Activated CD4-positive, CD25-positive, alpha-beta regulatory T cell treated with anti-CD3 and anti-CD28 coated beads, Interleukin-2, amount 50 U/mL, for 72 hours (primary cell): ENCODE measurements around the gene SCN10A.

ENCODE experiments used
- DNase-seq: peaks from one replicate; pipeline ENCODE4 v3.0.0; 2021

Gene SCN10A

DNA sequence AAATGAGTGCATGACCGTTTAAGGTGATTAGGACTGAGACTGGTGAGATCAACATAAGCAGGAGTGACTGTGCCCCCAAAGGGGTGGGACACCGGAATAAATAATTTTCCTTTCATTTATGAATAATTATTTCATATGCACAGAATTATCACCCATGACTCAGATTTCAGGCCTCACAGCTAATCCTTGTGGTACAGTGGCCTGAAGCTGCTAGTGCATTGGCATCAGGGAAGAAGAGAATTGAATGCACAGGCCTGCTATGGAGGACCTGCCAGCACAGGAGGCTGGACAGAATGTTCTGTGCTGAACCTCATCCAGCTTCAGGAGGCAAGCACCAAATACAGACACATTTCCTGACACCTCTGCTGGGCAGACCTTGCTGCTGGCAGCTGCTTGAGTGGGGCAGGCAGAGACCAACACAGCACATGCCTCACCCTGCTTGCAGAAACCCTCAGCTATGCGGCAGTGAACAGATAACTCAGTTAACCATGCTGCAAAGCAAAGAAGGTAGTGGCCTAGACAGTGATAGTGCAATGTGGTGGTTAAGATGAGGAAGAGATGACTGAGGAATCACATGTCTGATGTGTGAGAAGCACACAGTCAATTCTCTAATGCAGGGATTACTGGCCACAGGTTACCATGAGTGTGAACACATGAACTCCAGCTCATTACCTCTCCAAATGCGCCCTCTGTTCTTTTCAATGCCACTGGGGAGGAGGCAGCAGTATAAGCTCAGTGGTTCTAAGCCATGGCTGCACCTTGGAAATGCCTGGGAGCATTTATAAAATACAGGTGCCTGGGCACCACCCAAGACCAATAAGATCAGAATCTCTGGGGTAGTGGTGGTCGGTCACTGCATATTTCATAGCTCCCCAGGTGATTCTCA, 98.4 kb downstream of the SCN10A start:
- DNase-seq = no peak

DNA sequence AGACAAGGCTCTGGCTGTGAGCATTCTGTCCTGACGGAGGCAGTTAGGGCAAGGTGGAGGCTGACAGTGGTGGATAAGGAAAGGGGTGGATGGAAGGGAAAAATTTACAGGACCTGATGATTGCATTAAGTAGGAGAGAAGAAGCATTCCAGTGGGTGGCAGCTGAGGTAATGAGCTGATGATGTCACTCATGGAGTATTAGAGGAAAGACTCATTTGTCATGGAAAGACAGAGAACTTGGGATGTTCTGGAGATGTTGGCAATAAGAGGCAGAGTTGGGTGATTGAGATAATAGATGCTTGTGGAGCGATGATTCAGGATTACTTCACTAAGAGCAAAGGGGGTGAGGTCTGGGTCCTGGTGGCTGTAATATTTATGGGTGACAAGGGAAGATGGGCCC, 102.9 kb downstream of the SCN10A start:
- no peak for DNase-seq

GRCh38 chr3:38711321-38711720, 104.7 kb downstream of the SCN10A start:
- DNase-seq = no peak

DNA sequence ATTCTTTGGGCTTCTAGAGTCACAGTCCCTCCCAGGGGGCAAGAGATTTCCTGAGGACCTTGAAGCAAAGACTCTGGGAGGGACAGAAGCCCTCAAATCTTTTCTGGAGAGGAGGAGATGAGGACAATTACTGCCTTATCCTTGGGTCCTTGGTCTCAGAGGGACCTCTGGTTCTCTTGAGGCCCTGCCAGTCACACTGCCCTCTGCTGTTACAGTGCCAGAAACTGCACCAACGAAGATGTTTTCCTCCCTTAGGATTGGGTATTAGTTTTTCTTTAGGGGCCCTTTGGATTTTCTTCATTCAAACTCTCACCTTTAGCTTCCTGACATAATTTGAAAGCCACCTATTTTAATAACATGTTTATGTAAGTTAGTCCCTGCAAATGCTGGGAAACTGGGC, 108.3 kb downstream of the SCN10A start:
- DNase-seq = no peak

DNA sequence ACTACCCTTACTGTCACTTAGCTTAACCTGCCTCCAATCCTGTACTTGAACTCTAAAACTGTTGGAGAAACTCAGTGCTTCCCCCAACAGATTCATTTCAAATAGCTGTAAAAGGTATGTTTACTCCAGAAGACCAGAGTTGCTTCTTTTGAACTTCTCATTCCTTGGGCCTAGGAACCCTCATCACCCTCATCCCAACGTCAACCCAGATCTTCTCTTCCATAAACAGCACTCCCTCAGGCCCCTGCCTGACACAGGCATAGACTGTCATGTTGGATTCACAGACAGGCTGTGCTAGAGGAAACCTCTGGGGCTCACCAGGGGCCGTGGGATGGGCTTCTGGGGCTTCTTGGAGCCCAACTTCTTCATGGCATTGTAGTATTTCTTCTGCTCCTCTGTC, 109.1 kb downstream of the SCN10A start:
- no peak for DNase-seq

DNA sequence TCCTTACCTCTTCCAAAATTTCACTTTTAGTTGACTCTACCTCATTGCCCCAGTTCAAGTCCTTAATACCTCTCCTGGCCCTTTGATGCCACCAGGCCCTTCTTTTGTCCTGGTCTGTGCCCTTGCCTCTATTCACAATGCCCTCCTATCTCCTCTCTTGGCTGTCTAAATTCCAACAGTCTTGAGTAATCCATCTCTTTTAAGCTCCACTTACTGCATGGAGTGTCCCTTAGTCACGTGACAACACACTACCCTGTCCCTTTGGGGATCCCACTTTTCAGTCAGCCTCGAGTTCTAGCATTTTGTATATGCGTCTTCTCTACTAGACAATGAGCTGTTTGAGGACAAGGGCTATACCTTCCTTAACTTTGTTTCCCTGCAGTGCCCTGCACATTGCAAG, 113.8 kb downstream of the SCN10A start:
- DNase-seq = no peak

GRCh38 chr3:38698760-38699159, 117.3 kb downstream of the SCN10A start:
- DNase-seq = no peak

DNA sequence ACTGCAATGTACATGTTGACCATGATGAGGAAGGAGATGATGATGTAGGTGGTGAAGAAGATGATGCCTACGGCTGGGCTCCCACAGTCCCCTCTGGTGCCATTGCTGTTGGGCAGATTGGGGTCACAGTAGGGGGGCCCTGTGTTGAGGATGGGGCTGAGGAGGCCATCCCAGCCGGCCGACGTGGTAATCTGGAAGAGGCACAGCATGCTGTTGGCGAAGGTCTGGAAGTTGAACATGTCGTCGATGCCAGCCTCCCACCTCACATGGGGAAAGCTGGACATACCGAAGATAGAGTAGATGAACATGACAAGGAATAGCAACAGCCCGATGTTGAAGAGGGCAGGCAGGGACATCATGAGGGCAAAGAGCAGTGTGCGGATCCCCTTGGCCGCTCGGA, 118.0 kb downstream of the SCN10A start:
- no peak for DNase-seq

GRCh38 chr3:38696034-38696433, 120.0 kb downstream of the SCN10A start:
- no peak for DNase-seq

DNA sequence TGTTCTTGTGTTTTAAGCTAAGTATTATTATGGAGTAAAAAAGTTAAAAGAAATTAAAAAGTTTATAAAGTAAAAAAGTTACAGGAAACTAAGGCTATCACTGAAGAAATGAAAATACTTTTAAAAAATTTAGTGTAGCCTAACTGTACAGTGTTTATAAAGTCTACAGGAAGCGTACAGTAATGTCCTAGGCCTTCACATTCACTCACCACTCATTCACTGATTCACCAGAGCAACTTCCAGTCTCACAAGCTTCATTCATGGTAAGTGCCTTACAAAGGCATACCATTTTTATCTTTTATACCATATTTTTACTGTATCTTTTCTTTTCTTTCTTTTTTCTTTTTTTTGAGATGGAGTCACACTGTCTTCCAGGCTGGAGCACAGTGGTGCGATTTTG, 125.8 kb downstream of the SCN10A start:
- no peak for DNase-seq

DNA sequence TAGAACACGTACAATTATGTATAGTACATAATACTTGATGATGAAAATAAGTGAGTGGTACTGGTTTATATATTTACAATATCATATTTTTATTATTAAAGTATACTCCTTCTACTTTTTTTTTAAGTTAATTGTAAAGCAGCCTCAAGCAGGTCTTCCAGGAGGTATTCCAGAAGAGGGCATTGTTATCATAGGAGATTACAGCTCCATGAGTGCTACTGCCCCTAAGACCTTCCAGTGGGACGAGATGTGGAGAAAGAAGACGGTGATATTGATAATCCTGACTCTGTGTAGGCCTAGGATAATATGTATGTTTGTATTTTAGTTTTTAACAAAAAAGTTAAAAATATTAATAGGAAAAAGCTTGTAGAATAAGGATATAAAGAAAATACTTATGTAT, 126.2 kb downstream of the SCN10A start:
- no peak for DNase-seq

GRCh38 chr3:38689346-38689745, 126.7 kb downstream of the SCN10A start:
- DNase-seq = no peak

DNA sequence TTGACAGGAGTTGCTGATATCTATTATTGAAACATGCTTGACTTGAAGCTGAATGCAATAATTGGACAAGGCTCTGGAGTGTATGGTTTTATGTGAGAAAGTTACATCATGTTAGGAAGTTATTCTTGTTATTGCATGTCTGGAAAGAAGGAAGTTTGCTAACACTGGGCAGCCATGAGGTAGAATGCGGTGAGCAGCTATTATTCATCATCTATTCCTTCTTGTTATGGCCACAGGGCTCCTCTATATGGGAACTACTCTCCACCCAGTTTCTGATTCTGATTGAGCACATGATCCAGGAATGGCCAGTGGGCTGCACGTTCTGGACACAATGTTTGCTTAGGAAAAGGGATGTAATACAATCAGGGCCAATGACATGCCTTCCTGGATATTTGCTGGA, 128.7 kb downstream of the SCN10A start:
- no peak for DNase-seq

DNA sequence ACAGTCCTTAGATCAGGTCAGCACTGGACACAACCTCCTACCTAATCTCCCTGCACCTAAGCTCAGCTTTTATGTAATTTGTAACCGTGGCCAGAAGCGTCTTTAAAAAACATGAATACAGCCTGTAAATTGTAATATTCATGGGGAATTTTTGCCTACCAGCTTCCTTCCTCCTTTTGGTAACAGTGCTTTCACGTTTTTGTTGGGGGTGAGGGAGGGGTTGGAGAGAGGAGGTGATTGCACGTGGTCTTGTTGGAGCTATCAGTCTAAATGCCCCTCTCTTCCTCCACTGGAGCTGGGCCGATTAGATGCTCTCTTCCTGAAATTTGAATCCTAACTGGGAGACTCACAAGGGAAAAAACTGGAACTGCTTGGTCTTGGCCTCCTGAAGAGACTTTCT, 131.5 kb downstream of the SCN10A start:
- DNase-seq = no peak

DNA sequence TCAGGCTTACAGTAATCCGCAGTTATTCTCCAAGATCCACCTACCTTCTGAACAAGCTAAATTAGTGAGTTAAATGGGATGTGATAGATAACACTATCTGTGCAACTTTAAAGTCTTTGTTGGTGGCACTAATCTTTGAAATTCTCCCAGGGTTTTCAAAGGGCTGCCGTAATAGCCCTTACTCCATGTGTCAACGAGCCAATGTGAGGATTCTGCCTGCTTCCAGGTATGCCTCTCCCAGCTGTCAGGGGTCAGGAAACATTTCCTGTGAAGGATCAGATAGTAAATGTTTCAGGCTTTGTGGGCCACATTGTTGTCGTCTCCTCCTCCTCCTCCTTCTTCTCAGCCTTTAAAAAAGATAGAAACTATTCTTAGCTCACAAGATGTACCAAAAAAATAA, 146.3 kb downstream of the SCN10A start:
- DNase-seq = no peak

GRCh38 chr3:38662544-38662943, 153.5 kb downstream of the SCN10A start:
- no peak for DNase-seq

DNA sequence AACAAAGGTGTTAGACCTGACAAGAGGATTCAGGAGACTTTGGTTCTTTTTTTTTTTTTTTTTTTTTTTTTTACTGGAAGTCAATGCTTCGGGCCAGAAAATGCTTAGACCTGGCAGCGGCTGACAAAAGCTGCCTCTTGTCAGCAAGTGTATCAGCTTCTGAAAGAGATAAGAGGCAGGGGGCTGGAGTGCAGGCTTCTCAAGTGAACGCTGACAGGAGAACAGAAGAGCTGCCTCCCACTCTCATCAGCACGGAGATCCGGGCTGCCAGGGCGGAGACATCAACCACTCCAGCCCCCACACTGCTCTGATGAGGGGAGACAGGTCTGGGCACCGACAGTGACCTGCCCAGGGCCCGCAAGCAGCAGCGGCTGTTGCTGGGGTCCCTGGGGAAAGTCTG, 157.2 kb downstream of the SCN10A start:
- no peak for DNase-seq

DNA sequence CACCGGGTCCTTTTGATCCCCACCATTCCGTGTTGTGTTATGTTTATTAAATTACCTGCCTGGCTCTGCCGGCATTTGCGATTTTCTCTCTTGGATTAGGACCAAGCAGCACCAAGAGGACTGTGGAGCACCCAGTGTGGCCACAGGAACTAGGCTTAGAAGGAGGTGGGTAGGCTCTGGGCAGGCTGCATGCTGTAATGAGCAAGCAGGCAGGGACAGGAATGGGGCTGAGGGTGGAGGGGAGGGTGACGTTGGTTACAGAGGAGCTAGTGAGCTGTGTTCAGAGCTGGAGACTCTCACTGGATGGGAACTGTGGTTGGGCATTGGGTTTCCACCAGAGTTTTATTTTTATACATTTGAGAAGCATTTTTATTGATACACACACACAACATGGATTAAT, 158.6 kb downstream of the SCN10A start:
- DNase-seq = no peak

- DNase-seq = no peak
These were observed 160.2 kb downstream of the SCN10A start for GRCh38 chr3:38655708-38656300.

DNA sequence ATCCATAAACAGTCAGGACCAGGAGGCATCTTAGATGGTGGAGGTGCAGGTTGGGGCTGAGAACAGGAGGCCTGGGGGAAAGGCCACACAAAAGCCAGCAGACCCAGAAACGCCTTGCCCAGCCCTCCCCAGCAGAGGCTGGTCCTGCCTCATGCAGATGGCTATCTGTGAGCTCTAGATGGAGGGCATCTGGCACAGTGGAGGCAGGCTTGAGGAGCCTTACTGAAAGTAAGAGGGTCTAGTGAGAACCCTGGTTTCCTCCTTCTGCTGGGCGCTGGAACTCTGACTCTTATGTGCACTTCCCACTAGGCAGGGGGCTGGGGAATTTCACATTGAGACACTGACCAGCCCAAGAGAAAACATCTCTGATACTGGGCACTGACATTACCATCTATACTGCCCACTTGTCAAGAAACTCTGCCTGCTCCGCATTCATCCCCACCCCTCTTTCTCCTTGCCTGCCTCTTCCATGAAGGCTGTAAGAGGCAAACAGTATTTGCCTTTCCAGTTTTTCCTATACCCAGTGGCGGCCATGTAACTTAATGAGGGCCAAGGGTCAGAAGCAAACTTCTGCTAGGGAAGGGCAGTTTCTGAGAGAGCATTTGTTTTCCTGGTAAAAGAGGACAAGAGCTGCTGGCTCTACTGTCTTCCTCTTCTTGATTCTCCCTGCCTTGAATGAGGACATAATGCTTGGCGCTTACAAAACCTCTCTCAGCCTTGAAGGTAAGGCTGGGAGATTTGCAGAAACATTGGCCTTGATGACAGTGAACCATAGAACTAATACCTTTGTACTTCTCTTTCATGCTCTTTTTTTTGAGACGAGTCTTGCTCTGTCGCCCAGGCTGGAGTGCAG, 162.1 kb downstream of the SCN10A start:
- DNase-seq = no peak

- DNase-seq = no peak
These were observed 163.1 kb downstream of the SCN10A start for GRCh38 chr3:38652934-38653333.

GRCh38 chr3:38651153-38651789, 164.7 kb downstream of the SCN10A start:
- DNase-seq = peak; percentile 69

DNA sequence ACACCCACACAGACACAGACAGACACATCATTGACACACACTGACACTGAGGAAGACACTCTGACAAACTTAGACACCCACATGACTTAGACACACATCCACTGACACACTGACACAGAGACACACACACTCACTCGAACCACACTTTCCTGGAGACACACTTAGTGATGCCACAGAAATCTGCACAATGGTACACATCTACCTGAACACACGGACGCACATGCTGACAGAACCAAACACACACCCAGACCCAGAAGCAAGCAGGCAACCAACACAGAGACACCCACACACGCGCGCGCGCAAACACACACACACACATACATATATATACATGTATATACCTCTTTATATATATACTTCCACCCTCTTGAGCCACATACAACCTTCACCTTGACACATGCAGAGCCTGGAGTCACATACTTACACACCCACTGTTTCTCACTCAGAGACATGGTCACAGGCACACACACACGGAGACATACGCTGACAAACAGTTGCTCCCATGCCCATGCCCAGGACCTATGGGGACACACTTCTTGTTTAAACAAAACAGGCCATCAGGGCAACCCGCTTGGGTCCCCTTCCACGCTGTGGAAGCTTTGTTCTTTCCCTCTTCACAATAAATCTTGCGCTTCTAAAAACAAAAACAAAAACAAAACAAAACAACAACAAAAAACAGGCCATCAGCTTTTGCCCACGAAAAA, 165.6 kb downstream of the SCN10A start:
- DNase-seq = no peak
